ENCODE measurements around the gene C20orf141.
"Not testable (repeated sequence)": the region's sequence is repeated elsewhere in the genome, so short reads cannot be mapped to it uniquely, and the experiment has no call there.

C20orf141 gene, protein sequence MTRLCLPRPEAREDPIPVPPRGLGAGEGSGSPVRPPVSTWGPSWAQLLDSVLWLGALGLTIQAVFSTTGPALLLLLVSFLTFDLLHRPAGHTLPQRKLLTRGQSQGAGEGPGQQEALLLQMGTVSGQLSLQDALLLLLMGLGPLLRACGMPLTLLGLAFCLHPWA

DNA sequence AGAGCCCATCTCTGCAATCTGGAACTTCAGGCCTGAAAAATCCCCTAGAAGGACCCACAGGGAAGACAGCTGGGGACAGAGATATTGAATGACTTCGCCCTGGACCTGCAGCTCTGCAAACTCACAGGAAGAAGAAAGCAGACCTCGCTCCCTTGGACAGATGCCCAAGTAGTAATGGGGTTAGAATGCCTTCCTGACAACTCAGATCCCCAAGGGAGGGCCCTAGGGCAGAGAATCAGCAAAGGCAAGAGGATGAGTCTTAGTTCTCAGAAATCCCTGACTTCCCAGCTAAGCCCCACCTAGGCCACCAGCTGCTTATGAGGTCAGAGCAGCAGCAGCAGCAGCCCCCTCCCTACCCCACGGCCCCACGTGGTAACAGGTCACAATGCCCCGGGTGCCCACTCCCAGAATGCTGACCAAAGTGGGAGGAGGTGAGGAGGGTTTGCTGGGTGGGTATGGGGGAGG lies at the start of gene C20orf141:
TSS of gene C20orf141 (plus strand) at position 401 of the 465 bp plus-strand sequence. CDS start 198 bp downstream, outside the sequence.
- DNase-seq = peak; percentile 33

DNA sequence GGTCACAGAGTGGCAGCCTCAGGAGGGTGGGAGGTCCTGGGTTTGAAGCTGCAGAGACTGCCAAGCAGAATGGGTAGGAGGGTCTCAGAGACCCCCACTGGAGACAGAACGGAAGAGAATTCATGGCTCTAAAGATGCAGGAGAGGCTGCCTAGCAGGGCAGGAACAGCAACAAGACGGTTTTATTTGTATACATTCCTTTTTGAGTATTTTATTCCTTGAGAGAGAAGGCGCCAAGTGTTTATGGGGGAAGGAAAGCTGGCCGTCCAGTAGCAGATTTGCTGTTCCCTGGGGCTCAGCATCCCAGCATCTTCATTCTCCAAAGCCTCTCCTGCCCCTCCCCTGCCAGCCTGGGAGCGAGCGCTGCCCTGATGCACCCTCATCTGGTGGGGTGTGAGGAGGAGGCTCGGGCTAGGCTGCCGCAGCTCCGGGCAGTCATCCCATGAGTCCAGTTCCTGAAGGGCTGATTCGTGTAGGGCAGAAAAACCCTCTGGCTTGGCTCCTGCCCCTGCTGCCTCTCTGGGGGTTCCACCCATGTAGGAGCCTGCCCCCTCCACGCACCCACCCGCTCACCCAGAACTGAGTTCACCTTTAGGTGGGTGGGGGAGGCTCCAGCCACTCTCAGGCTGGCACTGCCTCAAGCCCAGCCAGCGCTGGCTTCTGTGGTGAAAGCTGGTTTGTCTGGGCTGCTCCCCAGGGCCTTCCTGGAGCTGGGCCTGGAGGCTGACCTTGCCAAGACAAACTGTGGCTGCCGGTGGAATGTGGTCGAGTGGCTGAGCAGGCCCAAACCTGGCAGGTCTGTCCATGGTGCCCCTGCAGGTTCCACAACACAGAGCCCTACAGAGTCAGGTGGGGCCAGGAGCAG lies 46.8 kb upstream of the C20orf141 start:
- DNase-seq = no peak

GRCh38 chr20:2768632-2769015 lies 46.2 kb upstream of the C20orf141 start:
- no peak for DNase-seq

DNA sequence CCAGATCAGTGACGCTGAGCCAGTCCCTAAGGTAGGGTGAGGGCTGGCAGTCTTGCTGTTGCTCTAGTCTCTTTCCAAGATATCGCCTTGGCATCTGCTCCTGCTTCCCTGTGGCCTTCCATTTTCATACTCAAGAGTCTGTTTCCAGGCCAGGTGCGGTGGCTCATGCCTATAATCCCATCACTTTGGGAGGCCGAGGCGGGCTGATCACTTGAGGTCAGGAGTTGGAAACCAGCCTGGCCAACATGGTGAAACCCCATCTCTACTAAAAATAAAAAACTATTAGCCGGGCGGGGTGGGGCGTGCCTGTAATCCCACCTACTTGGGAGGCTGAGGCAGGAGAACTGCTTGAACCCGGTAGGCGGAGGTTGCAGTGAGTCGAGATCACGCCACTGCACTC lies 44.7 kb upstream of the C20orf141 start:
- DNase-seq = not testable (repeated sequence)

- DNase-seq = peak; percentile 47
These were observed 43.1 kb upstream of the C20orf141 start for GRCh38 chr20:2771631-2772080.

GRCh38 chr20:2773812-2774211 lies 41.0 kb upstream of the C20orf141 start:
- no peak for DNase-seq

DNA sequence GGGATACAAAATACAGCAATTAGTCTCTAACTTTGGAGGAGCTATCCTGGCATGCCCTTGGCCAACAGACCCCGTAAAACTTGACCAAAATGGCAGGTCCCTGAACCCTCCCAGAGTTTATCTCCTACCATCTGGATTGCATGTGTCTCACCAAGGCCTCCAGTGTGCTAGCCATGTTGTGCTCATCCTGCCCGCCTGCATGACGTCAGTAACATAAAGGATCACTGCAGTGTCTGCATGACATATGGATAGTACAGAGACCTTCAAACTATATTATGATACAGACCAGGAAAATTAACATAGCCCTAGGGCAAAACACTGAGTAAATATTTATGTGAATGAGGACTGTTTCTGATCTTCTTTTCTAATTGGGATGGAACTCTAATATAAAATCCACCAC lies 39.6 kb upstream of the C20orf141 start:
- DNase-seq = no peak

DNA sequence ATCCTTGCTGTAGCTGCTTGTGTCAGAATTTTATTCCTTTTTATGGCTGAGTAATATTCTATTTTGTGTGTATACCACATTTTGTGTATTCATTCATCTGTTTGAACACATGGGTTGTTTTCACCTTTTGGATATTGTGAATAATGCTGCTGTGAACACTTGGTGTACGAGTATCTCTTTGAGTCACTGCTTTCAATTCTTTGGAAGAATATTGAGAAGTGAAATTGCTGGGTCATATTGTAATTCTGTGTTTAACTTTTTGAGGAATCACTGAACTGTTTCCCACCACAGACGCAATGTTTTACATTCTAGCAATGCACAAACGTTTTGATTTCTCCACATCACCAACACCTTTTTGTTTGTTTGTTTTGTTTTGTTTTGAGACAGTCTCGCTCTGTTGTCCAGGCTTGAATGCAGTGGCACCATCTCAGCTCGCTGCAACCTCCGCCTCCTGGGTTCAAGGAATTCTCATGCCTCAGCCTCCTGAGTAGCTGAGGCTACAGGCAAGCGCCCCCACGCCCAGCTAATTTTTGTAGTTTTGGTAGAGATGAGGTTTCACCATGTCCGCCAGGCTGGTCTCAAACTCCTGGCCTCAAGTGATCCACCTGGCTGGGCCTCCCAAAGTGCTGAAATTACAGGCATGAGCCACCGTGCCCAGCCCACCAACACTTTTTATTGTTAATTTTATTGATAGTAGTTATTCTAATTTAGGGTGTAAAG lies 36.0 kb upstream of the C20orf141 start:
- DNase-seq = no peak

DNA sequence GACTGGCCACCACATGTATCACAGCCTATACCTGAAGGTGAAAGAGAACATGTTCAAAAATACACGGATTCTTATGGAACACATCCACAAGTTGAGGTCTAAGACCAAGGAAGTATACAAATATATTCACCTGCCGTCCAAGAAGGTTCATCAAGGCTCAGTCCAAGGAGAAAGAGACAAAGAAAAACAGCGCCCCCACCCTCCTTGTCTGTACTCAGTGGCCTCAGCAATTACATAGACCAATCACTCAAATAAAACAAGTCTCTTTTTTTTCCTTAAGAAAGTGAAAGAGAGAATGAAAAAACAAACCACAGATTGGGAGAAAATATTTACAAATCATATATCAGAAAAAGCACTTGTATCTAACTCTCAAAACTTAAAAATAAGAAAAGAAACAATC lies 33.8 kb upstream of the C20orf141 start:
- DNase-seq = no peak

DNA sequence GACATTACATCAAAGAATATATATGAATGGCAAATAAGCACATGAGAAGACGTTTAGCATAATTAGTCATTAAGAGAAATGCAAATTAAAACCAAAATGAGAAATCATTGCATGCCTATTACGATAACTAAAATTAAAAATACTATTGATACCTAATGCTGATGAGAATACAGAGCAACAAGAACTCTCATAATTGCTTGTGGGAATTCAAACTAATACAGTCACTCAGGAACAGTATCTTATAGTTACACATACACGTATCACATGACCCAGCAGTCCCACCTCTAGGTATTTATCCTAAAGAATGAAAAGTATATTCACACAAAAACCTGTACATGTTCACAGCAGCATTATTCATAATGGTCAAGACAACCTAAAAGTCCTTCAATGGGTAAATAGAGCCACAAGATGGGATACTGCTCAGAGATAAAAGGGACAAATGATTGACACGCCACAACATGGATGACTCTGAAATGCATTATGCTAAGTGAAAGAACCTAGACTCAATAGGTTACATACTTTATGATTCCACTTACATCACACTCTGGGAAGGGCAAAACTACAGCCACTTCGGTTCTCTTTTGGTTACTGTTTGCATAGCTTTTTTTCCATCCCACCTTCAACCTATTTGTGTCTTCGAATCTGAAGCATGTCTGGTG lies 30.8 kb upstream of the C20orf141 start:
- no peak for DNase-seq

GRCh38 chr20:2793471-2793870 lies 21.3 kb upstream of the C20orf141 start:
- no peak for DNase-seq

DNA sequence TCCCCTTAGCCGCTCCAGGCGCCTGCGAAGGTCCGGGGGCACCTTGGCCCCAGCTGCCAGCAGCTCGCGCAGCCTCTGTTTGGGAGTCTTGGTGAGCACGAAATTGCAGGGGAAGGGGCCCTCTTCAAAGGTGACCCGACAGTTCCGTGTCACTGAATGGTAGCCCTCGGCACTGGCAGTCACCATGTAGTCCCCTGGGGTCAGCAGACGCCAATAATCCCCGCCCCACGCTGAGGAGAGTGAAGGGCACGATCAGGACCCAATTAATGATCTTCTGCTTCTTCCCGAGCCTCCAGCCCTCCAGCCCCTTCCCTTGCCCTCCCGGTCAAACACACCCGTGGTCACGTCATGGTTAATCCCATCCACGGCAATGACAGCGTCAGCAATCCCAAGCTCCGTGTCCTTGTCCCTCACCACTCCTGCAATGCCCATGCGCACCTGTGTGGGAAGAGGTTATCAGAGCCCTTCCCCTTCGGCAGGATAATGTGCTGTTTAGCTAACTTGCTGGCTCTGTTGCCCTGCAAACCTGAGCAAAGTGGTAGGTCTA lies 20.5 kb upstream of the C20orf141 start:
- no peak for DNase-seq

DNA sequence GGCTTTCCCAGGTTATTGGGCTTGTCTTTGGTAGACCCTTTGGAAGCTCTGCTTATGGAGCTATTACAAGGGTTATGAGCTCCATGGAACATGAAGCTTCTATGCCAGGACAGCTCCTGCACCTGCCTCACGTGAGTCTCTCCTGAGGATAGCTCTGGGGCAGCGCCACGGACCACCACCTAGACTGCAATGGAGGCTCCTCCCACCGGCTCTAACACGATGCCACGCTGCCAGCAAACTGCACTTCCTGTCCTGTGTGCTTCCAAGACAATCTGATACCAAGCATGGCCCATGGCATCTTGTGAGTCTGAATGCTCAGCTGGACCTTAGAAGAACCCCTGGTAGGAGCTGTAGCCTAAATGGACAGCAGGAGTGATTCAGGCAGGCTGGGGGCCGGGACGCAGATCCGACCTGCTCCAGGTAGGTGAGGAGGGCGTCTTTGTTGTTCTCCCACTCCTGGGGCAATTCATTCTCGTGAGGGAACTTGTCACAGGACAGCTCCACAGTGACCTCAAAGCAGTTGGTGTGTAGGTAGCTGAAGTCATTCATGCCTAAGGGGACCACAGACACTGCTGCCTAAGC lies 19.8 kb upstream of the C20orf141 start:
- DNase-seq = no peak

DNA sequence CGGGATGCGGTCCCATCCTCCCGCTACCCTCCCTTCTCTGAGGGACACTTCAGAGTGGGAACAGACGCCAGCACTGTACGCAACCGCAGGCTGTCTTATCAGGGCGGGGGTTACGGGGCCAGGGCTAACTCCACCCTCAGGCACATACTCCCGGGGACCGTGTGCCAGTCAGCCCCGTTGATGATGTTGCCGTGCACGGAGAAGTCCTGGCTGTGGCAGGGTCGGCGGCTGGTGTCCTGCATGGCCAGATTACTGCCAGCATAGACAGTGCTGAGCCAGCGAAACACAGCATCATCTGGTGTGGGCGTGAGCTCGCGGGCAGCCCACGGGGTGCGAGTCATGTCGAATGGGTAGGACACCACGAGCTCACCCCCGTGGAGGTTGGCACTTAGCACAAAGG lies 19.3 kb upstream of the C20orf141 start:
- DNase-seq = no peak

- DNase-seq = no peak
These were observed 18.7 kb upstream of the C20orf141 start for GRCh38 chr20:2796011-2796660.

- no peak for DNase-seq
These were observed 17.4 kb upstream of the C20orf141 start for GRCh38 chr20:2797136-2797983.

GRCh38 chr20:2798095-2798805 lies 16.5 kb upstream of the C20orf141 start:
- DNase-seq = no peak

GRCh38 chr20:2798814-2799213 lies 16.0 kb upstream of the C20orf141 start:
- DNase-seq = peak; percentile 18

DNA sequence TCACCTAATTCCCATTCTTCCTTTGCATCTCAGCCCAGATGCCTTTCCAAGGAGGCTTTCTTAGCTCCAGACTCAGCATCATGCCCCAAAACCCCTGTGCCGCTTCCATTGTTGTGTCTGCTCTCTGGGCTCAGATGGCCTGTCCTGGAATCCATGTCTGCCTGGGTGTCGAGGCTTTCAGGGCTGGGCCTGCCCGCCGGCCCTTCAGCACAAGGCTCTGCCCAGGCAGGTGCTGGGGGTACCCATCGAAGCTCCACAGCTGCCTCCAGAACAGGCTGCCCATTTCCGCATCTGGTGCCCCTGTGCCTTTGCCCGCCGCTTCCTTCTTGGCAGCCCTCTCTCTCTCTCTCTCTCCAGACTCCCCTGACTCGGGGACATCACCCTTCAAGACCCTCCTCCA lies 15.5 kb upstream of the C20orf141 start:
- no peak for DNase-seq

Data from MV-4-11 (cell line).